Neural progenitor cell (in vitro differentiated cells): Measurements from ENCODE around the gene JCAD. TPM values are rescaled to one million over a fixed set of nuclear protein-coding genes. Genes with fewer than 3 reads are reported as not detected.

Experiments used
- DNase-seq: peaks from one replicate; pipeline ENCODE4 v3.0.0-alpha.2; 2016; ENCODE audit warnings: low spot score
- H2AFZ ChIP-seq: fragments of 200-600 bp; sonication (generic); replicated peaks from 2 replicates; pipeline ENCODE4 v1.6.1; 2016; ENCODE audit warnings: antibody characterized with exemption
- H3F3A ChIP-seq: fragments of 200-600 bp; sonication (generic); 2 replicates; pipeline ENCODE4 v1.6.1; 2016; ENCODE audit warnings: antibody characterized with exemption, low read depth
- H3K27ac ChIP-seq: fragments of 200-600 bp; sonication (generic); 2 replicates; pipeline ENCODE4 v1.5.1; 2016; ENCODE audit warnings: mild to moderate bottlenecking
- H3K27me3 ChIP-seq: fragments of 200-600 bp; sonication (generic); 2 replicates; pipeline ENCODE4 v1.6.1; 2016; ENCODE audit warnings: mild to moderate bottlenecking, moderate library complexity
- H3K36me3 ChIP-seq: fragments of 200-600 bp; sonication (generic); 2 replicates; pipeline ENCODE4 v1.5.1; 2016
- H3K4me1 ChIP-seq: fragments of 200-600 bp; sonication (generic); 2 replicates; pipeline ENCODE4 v1.6.1; 2016; ENCODE audit warnings: mixed run types
- H3K4me2 ChIP-seq: fragments of 200-600 bp; sonication (generic); 2 replicates; pipeline ENCODE4 v1.6.1; 2016
- H3K4me3 ChIP-seq: fragments of 200-600 bp; sonication (generic); 2 replicates; pipeline ENCODE4 v1.5.1; 2016
- H3K79me2 ChIP-seq: fragments of 200-600 bp; sonication (generic); 2 replicates; pipeline ENCODE4 v1.6.1; 2016; ENCODE audit warnings: low read depth
- H3K9ac ChIP-seq: fragments of 200-600 bp; sonication (generic); 2 replicates; pipeline ENCODE4 v1.6.1; 2016
- H3K9me3 ChIP-seq: fragments of 200-600 bp; sonication (generic); 2 replicates; pipeline ENCODE4 v1.5.1; 2016; ENCODE audit warnings: low read depth
- H4K20me1 ChIP-seq: fragments of 200-600 bp; sonication (generic); 2 replicates; pipeline ENCODE4 v1.6.1; 2016; ENCODE audit warnings: low read depth
- H3K27ac Mint-ChIP-seq: 3 replicates; pipeline ENCODE4 v1.8.0; 2021; ENCODE audit warnings: mixed read lengths
- H3K27me3 Mint-ChIP-seq: 2 replicates; pipeline ENCODE4 v1.8.0; 2022; ENCODE audit warnings: low read depth, mild to moderate bottlenecking, inconsistent platforms, moderate library complexity, mixed read lengths; ENCODE audit not compliant: insufficient read depth
- H3K36me3 Mint-ChIP-seq: 3 replicates; pipeline ENCODE4 v1.8.0; 2021; ENCODE audit warnings: mixed read lengths
- H3K4me1 Mint-ChIP-seq: 3 replicates; pipeline ENCODE4 v1.8.0; 2021; ENCODE audit warnings: mixed read lengths
- H3K4me3 Mint-ChIP-seq: 3 replicates; pipeline ENCODE4 v1.8.0; 2021; ENCODE audit warnings: mild to moderate bottlenecking, moderate library complexity, mixed read lengths
- H3K9me3 Mint-ChIP-seq: 3 replicates; pipeline ENCODE4 v1.8.0; 2020; ENCODE audit warnings: mixed read lengths
- CTCF ChIP-seq: fragments of 200-600 bp; sonication (generic); IDR thresholded peaks from 2 replicates; pipeline ENCODE4 v1.5.1; 2017; ENCODE audit warnings: antibody characterized with exemption, mild to moderate bottlenecking
- EZH2 ChIP-seq: fragments of 200-600 bp; sonication (generic); IDR thresholded peaks from 2 replicates; pipeline ENCODE4 v1.6.1; 2017; ENCODE audit warnings: antibody characterized with exemption, mild to moderate bottlenecking, moderate library complexity
- EZH2phosphoT487 ChIP-seq: fragments of 200-600 bp; sonication (generic); IDR thresholded peaks from 2 replicates; pipeline ENCODE4 v1.6.1; 2017; ENCODE audit warnings: antibody characterized with exemption
- total RNA-seq: library from RNA; depleted of rRNA; stranded (reverse); fragments of >200 nt; gene quantifications from 2 replicates; pipeline ENCODE4 v1.2.3, GENCODE V29; 2015; ENCODE audit warnings: low replicate concordance

Gene JCAD
- total RNA-seq, 1 donor from 2014 or later = 1.3 TPM

GRCh38 chr10:30062090-30062489 is 2.7 kb upstream of the JCAD start:
- no peak overlapping the region for H3K9ac ChIP-seq
- peaks cover 32% of the 10 kb centered on the region for H3K27me3 ChIP-seq
- H3K79me2 ChIP-seq = no peaks in the 10 kb centered on the region
- H3F3A ChIP-seq = peaks cover 23% of the 10 kb centered on the region
- Mint-ChIP-seq H3K27me3 (peaks cover 4% of the 10 kb centered on the region), H3K4me3 (no peak overlapping the region), H3K9me3 (no peaks in the 10 kb centered on the region), H3K4me1 (peaks cover 17% of the 10 kb centered on the region), H3K27ac (no peak overlapping the region), H3K36me3 (no peaks in the 10 kb centered on the region)
- no peaks in the 10 kb centered on the region for H3K9me3 ChIP-seq
- no peak overlapping the region for H3K4me3 ChIP-seq
- H2AFZ ChIP-seq = no peak overlapping the region
- no peak for DNase-seq
- peaks cover 14% of the 10 kb centered on the region for H3K4me1 ChIP-seq
- H3K4me2 ChIP-seq = no peak overlapping the region
- TF ChIP-seq CTCF (no peak), EZH2 (no peak), EZH2phosphoT487 (no peak)
- no peak overlapping the region for H3K27ac ChIP-seq
- H4K20me1 ChIP-seq = peaks cover 7% of the 10 kb centered on the region
- no peaks in the 10 kb centered on the region for H3K36me3 ChIP-seq

GRCh38 chr10:30058570-30059132 is 735 bp downstream of the JCAD start:
- Histone ChIP-seq H3K9ac (no peak overlapping the region), H3K9me3 (no peaks in the 10 kb centered on the region), H3F3A (peaks cover 35% of the 10 kb centered on the region), H3K27ac (no peak overlapping the region), H3K79me2 (no peaks in the 10 kb centered on the region), H3K36me3 (no peaks in the 10 kb centered on the region), H3K4me2 (peak overlapping the region; percentile 83), H3K4me1 (peaks cover 37% of the 10 kb centered on the region), H3K4me3 (peak overlapping the region; percentile 65), H2AFZ (peak overlapping the region; percentile 96), H3K27me3 (peaks cover 32% of the 10 kb centered on the region), H4K20me1 (peaks cover 7% of the 10 kb centered on the region)
- H3K36me3 Mint-ChIP-seq = no peaks in the 10 kb centered on the region
- H3K9me3 Mint-ChIP-seq = no peaks in the 10 kb centered on the region
- H3K4me1 Mint-ChIP-seq = peaks cover 29% of the 10 kb centered on the region
- DNase-seq = peak; percentile 80
- H3K27ac Mint-ChIP-seq = no peak overlapping the region
- peak overlapping the region; percentile 87 for H3K4me3 Mint-ChIP-seq
- peaks cover 7% of the 10 kb centered on the region for H3K27me3 Mint-ChIP-seq
- TF ChIP-seq EZH2phosphoT487 (no peak), EZH2 (peak; percentile 45)

- H3K79me2 ChIP-seq = no peaks in the 10 kb centered on the region
- no peak overlapping the region for H2AFZ ChIP-seq
These were observed 1.4 kb downstream of the JCAD start for GRCh38 chr10:30057894-30058556.

More at GRCh38 chr10:30057894-30058556, 1.4 kb downstream of the JCAD start:
- TF ChIP-seq CTCF (no peak), EZH2phosphoT487 (no peak), EZH2 (no peak)
- Histone ChIP-seq H3K4me2 (peak overlapping the region; percentile 83), H3K27ac (no peak overlapping the region), H3K27me3 (peaks cover 32% of the 10 kb centered on the region), H3K9me3 (no peaks in the 10 kb centered on the region), H3F3A (peaks cover 35% of the 10 kb centered on the region), H3K4me1 (peaks cover 37% of the 10 kb centered on the region), H3K36me3 (no peaks in the 10 kb centered on the region), H3K4me3 (peak overlapping the region; percentile 65), H3K9ac (no peak overlapping the region), H4K20me1 (peaks cover 7% of the 10 kb centered on the region)
- H3K4me3 Mint-ChIP-seq = peak overlapping the region; percentile 87
- H3K4me1 Mint-ChIP-seq = peaks cover 29% of the 10 kb centered on the region
- H3K9me3 Mint-ChIP-seq = no peaks in the 10 kb centered on the region
- peaks cover 7% of the 10 kb centered on the region for H3K27me3 Mint-ChIP-seq
- H3K36me3 Mint-ChIP-seq = no peaks in the 10 kb centered on the region
- no peak overlapping the region for H3K27ac Mint-ChIP-seq
- DNase-seq = no peak
